Sigmoid colon (tissue), 4 donors: ENCODE data around the gene JAG1.

ENCODE experiments used
- EP300 ChIP-seq, 4 donors: sonication (generic); formaldehyde crosslinking; IDR thresholded peaks; one replicate each; pipeline ENCODE4 v1.6.1; 2017; ENCODE audit warnings: antibody characterized with exemption in 4 of 4
- POLR2A ChIP-seq, 2 donors: fragments of 450-650 bp; IDR thresholded peaks; one replicate each; pipeline ENCODE4 v1.6.1; 2016; ENCODE audit warnings: antibody characterized with exemption in 2 of 2, mild to moderate bottlenecking in 2 of 2, moderate library complexity in 2 of 2
- POLR2AphosphoS5 ChIP-seq, 4 donors: sonication (generic); formaldehyde crosslinking; IDR thresholded peaks; one replicate each; pipeline ENCODE4 v1.6.1; 2017; ENCODE audit warnings: antibody characterized with exemption in 4 of 4
- TF ChIP-seq, protein P1 (sequence below), 4 experiments: fragments of 450-650 bp in 3 of 4; fragments of 200-600 bp in 1 of 4; IDR thresholded peaks; one replicate each; pipeline ENCODE4 v1.5.1; 2016 to 2019; ENCODE audit warnings: antibody characterized with exemption in 4 of 4, mild to moderate bottlenecking in 3 of 4, moderate library complexity in 2 of 4

DNA sequence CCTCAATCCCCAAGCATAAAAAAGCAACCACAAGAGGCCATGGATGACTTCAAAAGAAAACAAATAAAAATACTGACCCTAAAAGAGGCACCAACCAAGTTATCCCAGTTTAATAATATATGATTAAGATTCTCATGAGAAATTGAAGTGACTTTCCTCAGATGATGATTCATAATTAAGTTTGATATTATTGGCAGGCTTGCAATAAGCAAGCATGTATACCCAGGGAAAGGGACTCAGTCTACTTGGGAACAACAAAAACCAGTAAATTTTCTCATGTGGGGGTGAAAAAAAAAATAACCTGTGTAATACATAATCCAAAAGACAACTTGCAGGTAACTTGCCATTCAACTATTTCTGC is 19.6 kb downstream of the JAG1 start:
- TF ChIP-seq, protein P1, sequence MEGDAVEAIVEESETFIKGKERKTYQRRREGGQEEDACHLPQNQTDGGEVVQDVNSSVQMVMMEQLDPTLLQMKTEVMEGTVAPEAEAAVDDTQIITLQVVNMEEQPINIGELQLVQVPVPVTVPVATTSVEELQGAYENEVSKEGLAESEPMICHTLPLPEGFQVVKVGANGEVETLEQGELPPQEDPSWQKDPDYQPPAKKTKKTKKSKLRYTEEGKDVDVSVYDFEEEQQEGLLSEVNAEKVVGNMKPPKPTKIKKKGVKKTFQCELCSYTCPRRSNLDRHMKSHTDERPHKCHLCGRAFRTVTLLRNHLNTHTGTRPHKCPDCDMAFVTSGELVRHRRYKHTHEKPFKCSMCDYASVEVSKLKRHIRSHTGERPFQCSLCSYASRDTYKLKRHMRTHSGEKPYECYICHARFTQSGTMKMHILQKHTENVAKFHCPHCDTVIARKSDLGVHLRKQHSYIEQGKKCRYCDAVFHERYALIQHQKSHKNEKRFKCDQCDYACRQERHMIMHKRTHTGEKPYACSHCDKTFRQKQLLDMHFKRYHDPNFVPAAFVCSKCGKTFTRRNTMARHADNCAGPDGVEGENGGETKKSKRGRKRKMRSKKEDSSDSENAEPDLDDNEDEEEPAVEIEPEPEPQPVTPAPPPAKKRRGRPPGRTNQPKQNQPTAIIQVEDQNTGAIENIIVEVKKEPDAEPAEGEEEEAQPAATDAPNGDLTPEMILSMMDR (IDR thresholded peaks at IDR 0.05): no peak
- TF ChIP-seq POLR2A (IDR thresholded peaks at IDR 0.05) (no peak), POLR2AphosphoS5 (IDR thresholded peaks at IDR 0.05) (no peak), EP300 (IDR thresholded peaks at IDR 0.05) (no peak)
